K562 (cell line): ENCODE data around the gene SEPHS1. TPM values are rescaled to one million over a fixed set of nuclear protein-coding genes. Genes with fewer than 3 reads are reported as not detected.
A peak's percentile ranks its signal among the peaks of the same experiment; 100 is the strongest.

Experiments
- ARID4B ChIP-seq: sonication (generic); formaldehyde crosslinking; IDR thresholded peaks from 2 replicates; pipeline ENCODE4 v1.8.0; 2022; ENCODE audit warnings: mild to moderate bottlenecking, missing genetic modification reagents
- CTBP1 ChIP-seq: fragments of 450-650 bp; IDR thresholded peaks from 2 replicates; pipeline ENCODE4 v1.6.1; 2016; ENCODE audit warnings: borderline replicate concordance
- DDX20 ChIP-seq: fragments of 450-650 bp; IDR thresholded peaks from 2 replicates; pipeline ENCODE4 v1.6.1; 2016; ENCODE audit warnings: missing genetic modification characterization, low read depth, mild to moderate bottlenecking, missing compliant biosample characterization, moderate library complexity
- HCFC1 ChIP-seq: IDR thresholded peaks from 2 replicates; pipeline ENCODE4 v1.6.1; 2012; ENCODE audit warnings: low read depth, low read length, improper control_type of control experiment
- MAX ChIP-seq: sonication (generic); formaldehyde crosslinking; IDR thresholded peaks from 2 replicates; pipeline ENCODE4 v1.9.0; 2022; ENCODE audit warnings: mild to moderate bottlenecking, missing genetic modification reagents
- MCM7 ChIP-seq, 2 experiments: fragments of 450-650 bp; IDR thresholded peaks; 2 replicates each; pipeline ENCODE4 v1.6.1; 2016 to 2018
- NEUROD1 ChIP-seq: fragments of 150-350 bp; IDR thresholded peaks from 2 replicates; pipeline ENCODE4 v1.6.1; 2014; ENCODE audit warnings: borderline replicate concordance, low read length, low read depth; ENCODE audit not compliant: partially characterized antibody
- NFIX ChIP-seq: fragments of 250-450 bp; sonication (Bioruptor Pico); IDR thresholded peaks from 2 replicates; pipeline ENCODE4 v1.4.0; 2020; ENCODE audit warnings: low read depth, mild to moderate bottlenecking, moderate library complexity
- NUFIP1 ChIP-seq: fragments of 450-650 bp; IDR thresholded peaks from 2 replicates; pipeline ENCODE4 v1.6.1; 2018; ENCODE audit not compliant: partially characterized antibody
- TEAD1 ChIP-seq, 2 experiments: fragments of 450-650 bp in 1 of 2; sonication (generic) in 1 of 2; formaldehyde crosslinking; IDR thresholded peaks; 2 replicates each; pipeline versions ENCODE4 v1.4.0 to v1.8.0; 2020 to 2022; ENCODE audit warnings: mild to moderate bottlenecking in 2 of 2, missing genetic modification reagents in 1 of 2
- ZBTB17 ChIP-seq: fragments of 450-650 bp; formaldehyde crosslinking; IDR thresholded peaks from 2 replicates; pipeline ENCODE4 v1.4.0; 2020; ENCODE audit warnings: mild to moderate bottlenecking
- ZNF174 ChIP-seq: fragments of 250-450 bp; sonication (Bioruptor Pico); IDR thresholded peaks from 2 replicates; pipeline ENCODE4 v1.4.0; 2020; ENCODE audit warnings: mild to moderate bottlenecking
- ZNF584 ChIP-seq: fragments of 200-800 bp; sonication (Bioruptor generic); IDR thresholded peaks from 2 replicates; pipeline ENCODE4 v1.6.1; 2016; ENCODE audit warnings: low read depth, mild to moderate bottlenecking, missing genetic modification characterization, missing compliant biosample characterization
- polyA plus RNA-seq, 8 experiments: library from polyadenylated mRNA; depleted of rRNA in 4 of 8; stranded (reverse) in 5 of 8; unstranded in 3 of 8; fragments of >200 nt; fragmentation: Nextera tagmentation in 2 of 8; fragmentation: Illumina TruSeq in 1 of 8; extraction: Ambion mirVana in 2 of 8; extraction: Trizol in 1 of 8; gene quantifications; 2 replicates each; pipeline versions ENCODE4 v1.2.1 to v1.2.3, GENCODE V29; 2011 to 2014; ENCODE audit warnings: inconsistent platforms in 1 of 8, missing spikeins in 1 of 8
- total RNA-seq, 7 experiments: library from RNA; depleted of rRNA in 6 of 7; stranded (reverse); fragments of >200 nt in 6 of 7; fragmentation: Illumina TruSeq in 2 of 7; extraction: Trizol in 2 of 7; gene quantifications; 2 replicates each; pipeline versions ENCODE4 v1.2.1 to v1.2.3, GENCODE V29; 2011 to 2021; ENCODE audit warnings: low replicate concordance in 1 of 7
- TF ChIP-seq, protein P1 (sequence below): sonication (generic); formaldehyde crosslinking; IDR thresholded peaks from 2 replicates; pipeline ENCODE4 v1.8.1; 2022; ENCODE audit warnings: missing genetic modification reagents
- TF ChIP-seq, protein P2 (sequence below): fragments of 450-650 bp; IDR thresholded peaks from 2 replicates; pipeline ENCODE4 v1.6.1; 2016; ENCODE audit warnings: borderline replicate concordance
- TF ChIP-seq, protein P3 (sequence below): fragments of 250-450 bp; sonication (Bioruptor Pico); IDR thresholded peaks from 2 replicates; pipeline ENCODE4 v1.4.0; 2020; ENCODE audit warnings: mild to moderate bottlenecking, moderate library complexity

The SEPHS1 gene
- total and polyA plus RNA-seq, 9 of the 15 experiments (the other 6 are each of a cell fraction or from before 2014, with no cell fraction given): 14.7 to 82.8 (median 41.8) TPM

DNA sequence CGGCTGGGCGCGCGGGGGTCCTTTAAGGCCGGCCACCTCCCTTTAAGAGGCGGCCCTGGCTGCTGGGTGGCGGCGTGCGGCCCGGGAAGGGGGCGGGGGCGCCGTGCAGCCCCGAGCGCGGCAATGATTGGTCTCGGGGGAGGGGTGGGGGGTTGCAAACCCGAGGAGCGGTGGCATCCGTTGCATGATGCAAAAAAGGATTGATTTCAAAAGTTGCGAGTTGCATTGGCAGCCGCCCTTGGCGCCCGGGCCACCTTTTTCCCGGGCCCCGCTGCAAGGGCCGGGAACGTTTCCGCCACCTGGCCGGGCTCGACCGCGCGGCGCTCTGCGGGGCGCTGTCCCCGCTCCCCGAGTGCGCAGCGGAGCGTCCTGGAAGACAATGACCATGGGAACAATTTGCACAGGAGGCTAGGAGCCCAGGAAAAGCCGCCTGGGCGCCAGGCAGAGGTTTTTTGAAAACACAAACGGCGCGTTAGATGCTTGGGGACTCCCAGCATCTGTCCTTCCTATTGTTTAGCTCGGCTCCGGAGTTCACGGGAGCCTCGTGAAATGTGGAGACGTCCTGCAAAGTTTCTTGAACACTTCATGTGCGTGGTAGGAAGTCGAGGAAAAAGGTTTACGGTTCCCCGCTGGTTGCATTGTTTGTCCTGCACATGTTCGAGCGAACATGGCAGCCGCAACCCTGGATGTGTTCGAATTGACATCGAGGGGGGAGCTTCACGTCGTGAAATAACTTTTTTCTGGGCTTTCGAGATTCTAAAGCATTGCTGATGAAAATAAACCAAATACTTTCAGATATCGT, at the start of gene SEPHS1 (continued):
- TF ChIP-seq ZNF584 (CRISPR knock-in tag) (no peak), MCM7 (IDR thresholded peaks at IDR 0.05) (no peak), ZNF174 (no peak), TEAD1 (CRISPR knock-in tag; IDR thresholded peaks at IDR 0.05) (peak in 1 of 2 experiments; percentile 70; a peak in 1 of 4 replicates), ZBTB17 (CRISPR knock-in tag) (peak; percentile 71; the same call in 1 of the 2 replicates), CTBP1 (peak; percentile 55), NEUROD1 (no peak), ARID4B (CRISPR knock-in tag) (0 out of 2 replicates have a peak, but pooled peaks have one; percentile 45), HCFC1 (no peak), NFIX (CRISPR knock-in tag) (no peak), NUFIP1 (no peak), MAX (CRISPR knock-in tag) (peak; percentile 88), DDX20 (tag) (no peak)
- TF ChIP-seq, protein P1, sequence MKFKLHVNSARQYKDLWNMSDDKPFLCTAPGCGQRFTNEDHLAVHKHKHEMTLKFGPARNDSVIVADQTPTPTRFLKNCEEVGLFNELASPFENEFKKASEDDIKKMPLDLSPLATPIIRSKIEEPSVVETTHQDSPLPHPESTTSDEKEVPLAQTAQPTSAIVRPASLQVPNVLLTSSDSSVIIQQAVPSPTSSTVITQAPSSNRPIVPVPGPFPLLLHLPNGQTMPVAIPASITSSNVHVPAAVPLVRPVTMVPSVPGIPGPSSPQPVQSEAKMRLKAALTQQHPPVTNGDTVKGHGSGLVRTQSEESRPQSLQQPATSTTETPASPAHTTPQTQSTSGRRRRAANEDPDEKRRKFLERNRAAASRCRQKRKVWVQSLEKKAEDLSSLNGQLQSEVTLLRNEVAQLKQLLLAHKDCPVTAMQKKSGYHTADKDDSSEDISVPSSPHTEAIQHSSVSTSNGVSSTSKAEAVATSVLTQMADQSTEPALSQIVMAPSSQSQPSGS (CRISPR knock-in tag): no peak
- TF ChIP-seq, protein P2, sequence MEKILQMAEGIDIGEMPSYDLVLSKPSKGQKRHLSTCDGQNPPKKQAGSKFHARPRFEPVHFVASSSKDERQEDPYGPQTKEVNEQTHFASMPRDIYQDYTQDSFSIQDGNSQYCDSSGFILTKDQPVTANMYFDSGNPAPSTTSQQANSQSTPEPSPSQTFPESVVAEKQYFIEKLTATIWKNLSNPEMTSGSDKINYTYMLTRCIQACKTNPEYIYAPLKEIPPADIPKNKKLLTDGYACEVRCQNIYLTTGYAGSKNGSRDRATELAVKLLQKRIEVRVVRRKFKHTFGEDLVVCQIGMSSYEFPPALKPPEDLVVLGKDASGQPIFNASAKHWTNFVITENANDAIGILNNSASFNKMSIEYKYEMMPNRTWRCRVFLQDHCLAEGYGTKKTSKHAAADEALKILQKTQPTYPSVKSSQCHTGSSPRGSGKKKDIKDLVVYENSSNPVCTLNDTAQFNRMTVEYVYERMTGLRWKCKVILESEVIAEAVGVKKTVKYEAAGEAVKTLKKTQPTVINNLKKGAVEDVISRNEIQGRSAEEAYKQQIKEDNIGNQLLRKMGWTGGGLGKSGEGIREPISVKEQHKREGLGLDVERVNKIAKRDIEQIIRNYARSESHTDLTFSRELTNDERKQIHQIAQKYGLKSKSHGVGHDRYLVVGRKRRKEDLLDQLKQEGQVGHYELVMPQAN: peak; percentile 55; the same call in 1 of the 2 replicates
- TF ChIP-seq, protein P3, sequence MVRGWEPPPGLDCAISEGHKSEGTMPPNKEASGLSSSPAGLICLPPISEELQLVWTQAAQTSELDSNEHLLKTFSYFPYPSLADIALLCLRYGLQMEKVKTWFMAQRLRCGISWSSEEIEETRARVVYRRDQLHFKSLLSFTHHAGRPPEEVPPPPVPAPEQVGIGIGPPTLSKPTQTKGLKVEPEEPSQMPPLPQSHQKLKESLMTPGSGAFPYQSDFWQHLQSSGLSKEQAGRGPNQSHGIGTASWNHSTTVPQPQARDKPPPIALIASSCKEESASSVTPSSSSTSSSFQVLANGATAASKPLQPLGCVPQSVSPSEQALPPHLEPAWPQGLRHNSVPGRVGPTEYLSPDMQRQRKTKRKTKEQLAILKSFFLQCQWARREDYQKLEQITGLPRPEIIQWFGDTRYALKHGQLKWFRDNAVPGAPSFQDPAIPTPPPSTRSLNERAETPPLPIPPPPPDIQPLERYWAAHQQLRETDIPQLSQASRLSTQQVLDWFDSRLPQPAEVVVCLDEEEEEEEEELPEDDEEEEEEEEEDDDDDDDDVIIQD: 0 out of 2 replicates have a peak, but pooled peaks have one; percentile 40
